ENCODE data around the gene MINDY1.
A peak's percentile ranks its signal among the peaks of the same experiment; 100 is the strongest.

The MINDY1 gene

DNA sequence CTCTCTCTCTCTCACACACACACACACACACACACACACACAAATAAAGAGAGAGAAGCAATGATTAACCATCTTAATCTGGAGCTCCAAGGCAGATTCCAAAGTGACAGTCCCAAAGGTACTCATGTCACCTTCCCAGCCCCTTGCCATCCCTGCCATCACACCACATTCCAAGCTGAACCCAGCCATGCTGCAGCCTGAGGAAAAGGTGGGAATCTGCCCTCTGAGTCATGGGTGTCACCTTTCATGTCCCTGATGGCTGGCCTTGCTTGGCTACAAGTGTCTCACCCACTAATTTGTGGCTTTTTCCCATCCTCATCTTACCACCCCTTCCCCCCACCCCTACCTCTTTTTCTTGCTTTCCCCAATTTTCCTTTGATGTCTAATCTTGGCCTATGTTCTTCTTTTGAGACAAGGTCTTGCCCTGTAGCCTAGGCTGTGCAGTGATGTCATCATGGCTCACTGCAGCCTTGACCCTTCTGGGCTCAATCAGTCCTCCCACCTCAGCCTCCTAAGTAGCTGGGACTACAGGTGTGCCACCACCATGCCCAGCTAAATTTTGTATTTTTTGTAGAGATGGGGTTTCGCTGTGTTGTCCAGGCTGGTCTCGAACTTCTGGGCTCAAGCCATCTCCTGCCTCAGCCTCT lies 21.4 kb downstream of the MINDY1 start:
- no peak for DNase-seq

DNA sequence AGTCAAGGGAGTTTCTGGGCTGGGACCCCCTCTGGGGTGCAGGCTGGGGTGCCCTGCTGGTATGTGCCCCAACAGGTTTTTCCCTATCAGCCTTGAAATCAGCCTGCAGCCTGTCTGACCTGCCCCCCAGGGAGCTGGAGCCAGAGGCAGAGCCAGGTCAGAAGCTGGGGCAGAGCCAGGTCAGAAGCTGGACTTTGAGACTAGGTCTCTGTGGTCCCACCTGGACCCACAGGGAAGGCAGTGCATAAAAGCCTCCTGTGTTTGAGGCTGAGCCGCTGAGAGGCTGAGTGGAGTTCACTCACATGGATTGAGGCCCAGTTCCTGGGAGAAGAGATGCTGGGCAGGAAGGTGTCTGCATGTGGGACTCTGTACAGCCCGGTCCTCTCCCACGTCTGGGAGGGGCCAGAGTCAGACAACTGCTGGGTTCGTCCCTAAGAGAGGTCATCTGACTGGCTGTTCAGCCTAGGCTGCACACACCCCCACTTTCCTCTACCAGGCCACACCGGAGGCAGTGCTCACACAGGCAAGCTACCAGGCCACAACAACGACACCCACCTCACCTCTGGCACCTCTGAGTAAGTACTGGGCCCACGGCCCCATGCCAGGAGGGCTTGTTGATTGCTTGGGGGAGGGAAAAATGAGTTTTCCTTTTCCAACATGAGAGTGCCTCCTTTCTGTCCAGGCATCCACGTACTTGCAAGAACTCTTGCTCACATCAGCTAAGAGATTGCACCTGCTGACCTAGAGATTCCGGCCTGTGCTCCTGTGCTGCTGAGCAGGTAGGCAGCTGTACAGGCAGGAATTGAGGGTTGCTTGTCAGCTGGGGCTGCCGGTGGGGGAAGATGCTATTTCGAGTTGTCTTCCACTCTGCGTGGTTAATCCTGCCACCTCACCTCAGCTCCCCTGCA lies 24.6 kb downstream of the MINDY1 start, which contains the start of gene ANXA9:
Gene ANXA9 (plus strand): TSS at position 488 of the 908 bp plus-strand sequence. CDS start 814 bp downstream, outside the sequence.
- peak; percentile 50 to 68 for DNase-seq

GRCh38 chr1:150981177-150981804 lies 25.4 kb downstream of the MINDY1 start:
- peak; percentile 92 to 99 for DNase-seq

GRCh38 chr1:150979092-150980056 lies 27.3 kb downstream of the MINDY1 start:
- DNase-seq, result peak; percentile 94

- no peak for DNase-seq
These were observed 29.6 kb downstream of the MINDY1 start for GRCh38 chr1:150976879-150977694.

DNA sequence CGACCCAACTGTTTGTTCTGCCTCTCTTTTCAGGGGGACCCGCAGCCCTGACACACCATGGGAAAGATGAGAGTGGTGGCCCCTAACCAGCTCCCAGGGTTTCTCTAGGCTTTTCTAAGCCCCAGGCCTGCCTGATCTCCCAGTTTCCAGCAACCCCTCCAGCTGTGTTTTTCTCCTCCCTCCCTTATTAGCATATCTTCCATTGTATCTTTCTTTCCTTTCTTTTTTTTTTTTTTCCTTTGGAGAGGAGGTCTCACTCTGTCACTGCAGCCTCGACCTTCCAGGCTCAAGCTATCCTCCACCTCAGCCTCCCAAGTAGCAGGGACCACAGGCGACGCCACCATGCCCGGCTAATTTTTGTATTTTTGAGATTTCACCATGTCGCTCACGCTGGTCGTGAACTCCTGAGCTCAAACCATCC lies 30.3 kb downstream of the MINDY1 start:
- no peak for DNase-seq

DNA sequence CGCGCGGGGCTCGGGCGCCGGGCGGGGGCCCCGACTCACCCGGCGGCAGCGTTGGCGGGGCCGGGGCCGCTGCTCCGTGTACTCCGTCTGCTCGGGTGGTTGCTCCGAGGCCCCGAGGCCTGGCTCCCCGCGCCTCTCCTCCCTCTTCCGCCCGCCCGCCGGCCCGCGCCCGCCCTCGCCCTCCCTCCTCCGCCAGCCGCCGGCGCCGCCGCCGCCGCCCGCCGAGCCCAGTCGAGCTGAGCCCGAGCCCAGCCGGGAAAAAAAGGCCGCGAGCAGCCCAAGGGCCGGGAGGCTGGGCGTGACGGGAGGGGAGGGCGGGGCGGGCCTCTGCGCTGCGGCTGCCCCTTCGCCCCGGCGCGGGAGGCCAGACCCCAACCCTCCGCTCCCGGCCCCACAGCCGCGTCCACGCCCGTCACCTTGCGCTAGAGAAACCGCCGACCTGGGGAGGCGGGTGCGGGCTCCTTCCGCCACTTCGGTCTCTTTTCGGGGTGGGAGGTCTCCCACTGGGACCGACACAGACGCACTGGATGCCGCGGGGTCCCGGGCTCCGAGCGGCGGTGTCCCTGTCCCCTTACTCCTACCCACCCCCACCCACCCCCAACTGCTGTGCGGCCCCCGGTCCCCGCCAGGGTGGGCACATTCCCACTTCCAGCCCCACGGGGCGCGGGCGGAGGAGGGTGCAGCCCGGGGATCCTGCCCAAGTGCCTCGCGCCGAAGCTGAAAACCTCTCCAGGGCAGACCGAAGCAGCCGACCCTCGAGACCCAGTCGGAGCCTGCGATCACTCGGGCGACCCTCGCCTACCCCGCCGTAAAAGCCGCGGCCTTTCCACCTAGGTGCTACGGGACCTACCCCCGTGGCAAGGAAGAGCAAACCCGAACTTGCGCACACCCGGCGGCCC lies 31.9 kb downstream of the MINDY1 start, which contains the start of gene CERS2:
Gene CERS2 (minus strand): TSS at position 256 of the 899 bp plus-strand sequence. CDS start 5,745 bp downstream, outside the sequence.
- peak; percentile 74 to 77 for DNase-seq

DNA sequence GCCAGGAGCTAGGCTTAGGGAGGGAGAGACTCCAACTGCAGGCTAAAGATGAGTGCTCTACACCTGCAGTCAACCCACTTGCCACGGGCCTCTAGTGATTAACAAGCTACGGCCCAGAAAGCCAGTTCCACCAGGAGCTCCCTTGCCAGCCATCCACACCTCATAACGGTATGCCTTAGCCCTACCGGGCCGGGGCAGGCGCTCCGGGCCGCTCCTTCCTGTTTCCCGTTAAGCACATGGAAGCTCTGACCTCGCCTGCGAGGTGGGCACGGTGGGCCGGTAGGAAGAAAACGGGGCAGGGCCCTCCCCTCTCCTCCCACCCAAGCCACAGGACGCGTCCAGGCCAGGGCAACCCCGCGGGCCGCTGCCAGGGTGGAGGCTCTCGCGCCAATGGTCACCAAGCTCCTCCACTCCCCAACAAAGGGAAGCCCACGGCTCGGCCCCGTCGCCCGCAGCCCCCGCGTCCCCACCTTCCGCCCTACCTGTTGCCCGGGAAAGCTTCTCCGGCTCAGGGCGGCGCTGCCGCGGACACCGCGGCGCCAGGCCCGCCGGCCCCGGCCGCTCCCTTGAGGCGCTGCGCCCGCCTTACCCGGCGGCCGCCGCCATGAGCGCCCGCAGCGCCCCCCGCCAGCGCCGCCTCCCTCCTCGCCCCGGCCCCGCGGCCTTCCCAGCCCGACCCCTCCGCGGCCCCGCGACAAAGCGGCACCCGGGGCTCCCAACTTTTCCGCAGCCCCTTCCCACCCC lies 32.7 kb downstream of the MINDY1 start:
- no peak for DNase-seq

- DNase-seq, result no peak
These were observed 33.4 kb downstream of the MINDY1 start for GRCh38 chr1:150973258-150973835.

DNA sequence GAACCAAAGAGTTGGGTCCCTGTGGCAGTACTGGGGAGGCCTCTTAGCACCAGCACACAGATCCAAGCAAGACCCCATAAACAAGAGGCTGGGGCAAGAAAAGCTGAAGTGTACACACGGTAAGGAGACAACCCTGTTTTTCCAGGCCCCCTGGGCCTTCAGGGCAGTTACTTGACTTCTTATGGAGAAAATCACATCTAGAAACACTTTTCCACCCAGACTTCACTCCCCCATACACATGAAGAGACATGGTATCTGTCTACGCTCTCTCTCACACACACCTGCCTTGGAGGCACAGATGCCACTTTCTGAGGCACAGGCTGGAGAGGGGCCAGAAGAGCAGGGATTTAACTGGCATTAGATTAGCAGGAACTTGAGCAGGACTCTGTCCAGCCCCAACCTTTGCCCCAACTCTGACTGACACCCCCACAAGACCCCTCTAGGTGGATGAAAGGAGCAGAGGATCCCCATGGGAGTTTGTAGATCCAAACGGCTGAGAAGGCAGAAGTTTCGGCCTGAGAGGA lies 34.2 kb downstream of the MINDY1 start:
- DNase-seq, result no peak

DNA sequence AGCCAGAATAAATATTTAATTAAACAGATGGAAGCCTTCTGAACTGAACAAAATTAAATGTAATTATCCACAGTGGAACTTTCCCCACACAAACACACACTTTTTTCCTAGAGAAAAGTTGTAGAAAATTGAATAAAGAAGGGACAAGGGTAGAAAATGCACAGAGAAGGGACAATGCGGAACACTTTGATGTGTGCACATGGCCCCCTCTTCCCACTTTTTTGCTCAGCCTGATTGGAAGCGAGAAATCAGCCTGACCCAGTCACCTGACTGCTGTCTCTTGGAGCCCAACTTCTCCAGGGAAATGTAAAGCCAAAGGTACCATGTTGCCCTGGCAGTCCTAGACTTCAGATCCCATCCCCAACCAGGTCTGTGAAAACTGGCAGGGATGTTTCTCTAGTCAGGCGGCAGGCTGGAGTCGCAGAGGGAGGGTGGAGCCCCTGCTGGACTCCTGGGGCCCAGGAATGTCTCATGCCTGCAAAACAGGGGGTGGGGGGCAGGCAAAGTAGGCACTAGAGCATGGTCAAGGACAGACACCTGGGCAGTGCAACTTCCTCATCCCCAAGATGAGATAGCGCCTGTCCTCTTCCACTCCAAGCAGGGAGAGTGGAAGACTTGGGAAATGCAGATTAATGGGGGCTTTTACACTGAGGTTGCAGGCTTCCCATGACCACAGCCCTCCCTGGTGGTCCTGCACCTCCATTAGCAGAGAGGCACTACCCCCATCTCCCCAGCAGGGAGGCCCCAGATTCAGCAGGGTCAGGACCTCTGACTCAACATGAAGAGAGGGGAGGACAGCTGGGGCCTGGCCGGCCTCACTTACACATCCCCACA lies 34.9 kb downstream of the MINDY1 start:
- DNase-seq, result no peak

DNA sequence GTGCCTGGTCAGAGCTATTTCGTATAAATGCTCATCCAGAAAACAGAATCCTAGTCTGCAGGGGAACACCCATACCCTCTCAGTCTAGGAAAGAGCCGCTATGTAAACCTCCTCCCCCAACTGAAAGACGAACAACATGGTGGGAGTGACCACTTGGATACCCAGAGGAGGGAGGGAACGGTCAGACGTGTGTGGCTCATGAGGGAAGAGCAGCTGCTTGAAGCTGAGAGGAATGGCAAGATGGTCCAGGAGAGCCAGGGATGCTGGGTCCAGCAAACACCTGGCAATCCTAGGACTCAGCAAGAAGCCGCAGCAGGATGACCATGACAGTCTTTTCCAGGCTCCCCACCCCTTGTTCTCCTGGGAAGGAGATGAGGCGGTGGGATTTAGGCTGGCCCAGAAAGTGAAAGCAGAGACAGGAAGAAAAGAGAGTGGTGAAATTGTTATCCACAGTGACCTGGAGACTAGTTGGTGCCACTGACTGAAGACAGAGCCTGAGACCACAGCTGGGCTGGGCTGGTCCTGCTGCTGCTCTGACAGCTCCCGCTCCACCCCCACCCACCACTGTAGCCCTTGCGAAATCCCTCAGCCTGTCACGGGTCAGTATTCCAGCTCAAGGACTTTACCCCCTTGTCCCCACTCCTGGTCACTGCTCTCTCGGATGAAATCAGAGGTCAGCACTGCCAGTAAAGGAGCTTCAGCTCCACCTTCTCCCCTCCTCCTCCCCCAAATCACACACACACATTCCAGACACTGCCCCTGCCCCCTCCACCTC lies 35.7 kb downstream of the MINDY1 start:
- no peak for DNase-seq

DNA sequence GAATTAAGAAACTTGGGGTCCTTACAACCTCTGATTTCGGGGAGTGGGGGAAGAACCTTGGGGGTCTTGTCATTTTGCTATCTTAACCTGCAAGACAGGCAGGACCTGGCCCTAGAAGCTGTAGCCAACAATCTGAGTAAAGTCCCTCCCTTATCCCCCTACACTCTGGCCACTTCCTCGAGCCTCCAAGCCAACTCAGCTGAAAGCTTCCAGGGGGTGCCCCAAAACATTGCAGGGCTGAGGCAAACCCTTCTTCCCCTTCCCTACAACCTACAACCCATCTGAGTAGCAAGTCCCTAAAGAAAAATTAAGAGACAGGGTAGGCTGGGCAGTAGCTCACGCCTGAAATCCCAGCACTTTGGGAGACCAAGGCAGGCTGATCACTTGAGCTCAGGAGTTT lies 37.1 kb downstream of the MINDY1 start:
- no peak for DNase-seq

DNA sequence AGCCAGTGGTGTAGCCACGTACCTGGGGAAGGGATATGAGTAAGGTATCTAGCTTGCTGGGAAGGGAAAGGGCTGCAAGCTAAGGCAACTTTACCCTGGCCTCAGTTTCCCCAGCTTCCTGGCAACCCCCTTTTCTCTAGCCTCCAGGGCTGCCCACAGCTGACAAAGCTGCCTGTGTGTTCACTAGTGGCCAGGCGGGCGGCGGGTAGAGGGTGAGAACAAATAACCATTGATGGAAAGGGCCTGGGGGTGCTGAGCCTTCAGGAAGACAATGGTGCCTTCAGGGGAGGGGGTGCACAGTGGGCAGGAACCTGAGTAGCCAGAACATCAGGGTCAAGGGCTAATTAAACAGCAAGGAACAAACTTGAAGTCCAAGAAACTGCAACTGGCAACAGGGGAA lies 38.2 kb downstream of the MINDY1 start:
- no peak for DNase-seq

DNA sequence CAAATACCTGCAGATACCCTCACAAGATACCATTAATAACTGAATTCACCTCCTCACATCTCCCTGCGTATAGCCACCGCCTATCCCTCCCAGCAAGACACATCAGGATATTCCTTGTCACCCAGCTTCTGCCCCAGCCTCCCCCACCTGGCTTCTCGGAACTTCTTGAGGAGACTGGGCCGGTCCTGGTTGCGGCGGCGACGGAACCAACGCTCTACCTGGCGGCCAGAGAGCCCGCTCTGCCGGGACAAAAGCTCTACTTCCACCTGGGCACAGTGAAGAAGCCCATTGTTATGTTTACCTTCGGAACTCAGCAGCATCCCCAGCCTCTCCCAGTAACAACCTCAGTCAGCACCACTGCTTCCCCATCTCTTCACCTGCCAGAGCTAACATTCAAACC lies 38.8 kb downstream of the MINDY1 start:
- no peak for DNase-seq

DNA sequence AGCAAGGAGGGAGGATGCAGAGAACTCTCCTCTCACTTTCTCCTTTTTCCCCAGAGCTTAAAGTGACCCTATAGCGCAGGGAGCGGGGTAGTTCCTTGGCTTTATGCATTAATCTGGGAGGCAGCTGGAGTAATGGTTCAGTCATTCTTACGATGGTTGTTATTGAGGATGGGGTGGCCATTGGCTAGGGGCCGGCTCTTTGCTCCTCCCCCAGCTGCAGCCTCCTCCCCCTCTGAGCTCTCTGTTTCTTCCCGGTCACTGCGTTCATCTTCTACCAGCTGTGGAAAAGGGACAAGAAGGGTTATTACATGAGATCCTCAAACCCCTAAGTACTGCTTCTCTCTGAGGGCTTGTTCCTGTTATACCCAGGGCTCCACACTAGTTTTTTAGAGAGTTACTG lies 40.7 kb downstream of the MINDY1 start:
- DNase-seq, result no peak

DNA sequence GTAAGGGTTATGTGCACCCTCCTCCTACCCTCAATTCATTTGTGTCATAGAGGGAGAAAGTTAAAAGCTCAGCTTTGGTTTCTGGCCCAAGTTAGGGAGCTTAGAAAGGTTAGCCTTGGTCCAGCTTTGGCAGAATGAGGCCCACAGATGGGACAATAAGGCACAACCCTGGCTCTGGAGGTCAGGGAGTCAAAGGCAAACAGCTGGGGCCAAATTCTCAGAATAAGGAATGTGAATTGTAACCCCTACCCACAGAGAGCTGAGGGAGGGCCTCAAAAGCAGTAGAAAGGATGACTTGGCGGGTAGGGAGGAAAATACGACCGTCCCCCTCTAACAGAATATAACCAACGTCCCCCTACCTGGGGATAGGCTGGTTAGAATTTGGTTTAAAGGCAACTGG lies 41.1 kb downstream of the MINDY1 start:
- no peak for DNase-seq

Measured in NCI-H187 (cell line).